Keratinocyte (primary cell): ENCODE data around the gene ZNF559. TPM values are rescaled to one million over a fixed set of nuclear protein-coding genes. Genes with fewer than 3 reads are reported as not detected.
"Not testable (repeated sequence)": the region's sequence is repeated elsewhere in the genome, so short reads cannot be mapped to it uniquely, and the experiment has no call there.

Source experiments
- DNase-seq: peaks from one replicate; pipeline ENCODE4 v3.0.0-alpha.2; 2011; ENCODE audit warnings: low read depth, missing footprints, low spot score
- FAIRE-seq: peaks from 2 replicates; lab custom pipeline; 2011; peaks lifted over from hg19 to GRCh38; lab: Jason Lieb, UNC
- H2AFZ ChIP-seq: 2 replicates; pipeline ENCODE4 v1.6.0; 2012; ENCODE audit warnings: low read length, control low read depth, inconsistent platforms; ENCODE audit not compliant: control insufficient read depth
- H3K27ac ChIP-seq: 2 replicates; pipeline ENCODE4 v1.5.1; 2011; ENCODE audit warnings: low read length; ENCODE audit not compliant: control insufficient read depth, insufficient read depth
- H3K27me3 ChIP-seq: 3 replicates; pipeline ENCODE4 v1.6.0; 2011; ENCODE audit warnings: low read length; ENCODE audit not compliant: control insufficient read depth, insufficient read depth; ENCODE audit errors: extremely low read depth
- H3K36me3 ChIP-seq, 2 experiments: 2 replicates in 1 of 2; 3 replicates in 1 of 2; pipeline ENCODE4 v1.5.1; 2011; ENCODE audit warnings: low read length in 2 of 2, mild to moderate bottlenecking in 1 of 2; ENCODE audit not compliant: control insufficient read depth in 2 of 2, insufficient read depth in 2 of 2; ENCODE audit errors: extremely low read depth in 1 of 2
- H3K4me1 ChIP-seq: 3 replicates; pipeline ENCODE4 v1.5.1; 2011; ENCODE audit warnings: low read length; ENCODE audit not compliant: control insufficient read depth, insufficient read depth; ENCODE audit errors: extremely low read depth
- H3K4me2 ChIP-seq: 3 replicates; pipeline ENCODE4 v1.6.0; 2011; ENCODE audit warnings: low read depth, low read length; ENCODE audit not compliant: control insufficient read depth, insufficient read depth; ENCODE audit errors: extremely low read depth
- H3K4me3 ChIP-seq, 3 experiments: fragments of 200-600 bp in 1 of 3; sonication (generic) in 1 of 3; 2 replicates in 2 of 3; 3 replicates in 1 of 3; pipeline ENCODE4 v1.5.1; 2011 to 2016; ENCODE audit warnings: low read length in 3 of 3, mild to moderate bottlenecking in 3 of 3, control low read depth in 2 of 3, inconsistent platforms in 1 of 3, low read depth in 1 of 3, mixed read lengths in 1 of 3, mixed run types in 1 of 3, moderate library complexity in 1 of 3; ENCODE audit not compliant: control insufficient read depth in 2 of 3, insufficient read depth in 2 of 3; ENCODE audit errors: extremely low read depth in 1 of 3
- H3K79me2 ChIP-seq: 2 replicates; pipeline ENCODE4 v1.6.0; 2012; ENCODE audit warnings: low read length; ENCODE audit not compliant: control insufficient read depth, insufficient read depth
- H3K9ac ChIP-seq: 3 replicates; pipeline ENCODE4 v1.6.0; 2011; ENCODE audit warnings: low read length; ENCODE audit not compliant: control insufficient read depth, insufficient read depth; ENCODE audit errors: extremely low read depth
- H3K9me1 ChIP-seq: 3 replicates; pipeline ENCODE4 v1.6.0; 2011; ENCODE audit warnings: low read length; ENCODE audit not compliant: control insufficient read depth, insufficient read depth; ENCODE audit errors: extremely low read depth
- H3K9me3 ChIP-seq: 2 replicates; pipeline ENCODE4 v1.5.1; 2012; ENCODE audit warnings: low read depth, low read length; ENCODE audit not compliant: control insufficient read depth
- H4K20me1 ChIP-seq: 3 replicates; pipeline ENCODE4 v1.6.0; 2011; ENCODE audit warnings: low read length; ENCODE audit not compliant: control insufficient read depth, insufficient read depth; ENCODE audit errors: extremely low read depth
- CTCF ChIP-seq, 3 experiments: IDR thresholded peaks in 1 of 3; conservative IDR thresholded peaks in 1 of 3; optimal IDR thresholded peaks in 1 of 3; 2 replicates in 2 of 3; 3 replicates in 1 of 3; pipeline versions ENCODE3 to v1.5.1; 2011; ENCODE audit warnings: low read length in 3 of 3, mild to moderate bottlenecking in 3 of 3, moderate library complexity in 2 of 3, control low read depth in 1 of 3, inconsistent platforms in 1 of 3; ENCODE audit not compliant: insufficient read depth in 2 of 3; ENCODE audit errors: extremely low read depth in 1 of 3
- EZH2 ChIP-seq: IDR thresholded peaks from one replicate; pipeline ENCODE4 v1.6.1; 2012; ENCODE audit warnings: inconsistent platforms, mild to moderate bottlenecking, low read length, moderate library complexity
- dilution Hi-C: fragments of 300-500 bp; cut with MboI; formaldehyde crosslinking; loops from one replicate; pipeline ENCODE4 v1.7.0; 2020; ENCODE audit warnings: low sequenced_read_pairs; ENCODE audit not compliant: extremely low pct_ligation_motif_present
- polyA plus RNA-seq, 5 experiments: library from polyadenylated mRNA; depleted of rRNA in 3 of 5; stranded (reverse) in 3 of 5; stranded (forward) in 1 of 5; unstranded in 1 of 5; fragments of >200 nt; gene quantifications; 1 replicate in 1 of 5; 2 replicates in 3 of 5; 3 replicates in 1 of 5; pipeline versions ENCODE4 v1.2.1 to v1.2.3, GENCODE V29; 2011 to 2012; ENCODE audit warnings: missing spikeins in 2 of 5, low read depth in 1 of 5, low replicate concordance in 1 of 5

ZNF559 gene
- polyA plus RNA-seq, 1 donor (not counting 4 experiments of a cell fraction or from before 2014, with no cell fraction given) = 12.8 TPM

DNA sequence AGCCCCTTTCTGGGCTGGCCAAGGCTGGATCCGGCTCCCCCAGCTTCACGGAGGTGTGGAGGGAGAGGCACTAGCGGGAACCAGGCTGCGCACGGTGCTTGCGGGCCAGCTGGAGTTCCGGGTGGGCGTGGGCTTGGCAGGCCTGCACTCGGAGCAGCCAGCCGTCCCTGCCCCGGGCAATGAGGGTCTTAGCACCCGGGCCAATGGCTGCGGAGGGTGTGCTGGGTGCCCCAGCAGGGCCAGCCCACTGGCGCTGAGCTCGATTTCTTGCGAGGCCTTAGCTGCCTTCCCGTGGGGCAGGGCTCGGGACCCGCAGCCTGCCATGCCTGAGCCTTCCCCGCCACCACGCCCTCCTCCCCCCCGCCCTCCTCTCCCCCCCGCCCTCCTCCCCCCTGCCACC is 2.6 kb upstream of the ZNF559 start:
- FAIRE-seq = no peak

GRCh38 chr19:9321756-9322155 is 2.2 kb upstream of the ZNF559 start:
- not testable (repeated sequence) for FAIRE-seq, H3K9ac ChIP-seq

More for the DNA sequence above, 2.6 kb upstream of the ZNF559 start:
- dilution Hi-C loops = no loop called here
- no peaks in the 10 kb centered on the region for H4K20me1 ChIP-seq
- peaks cover 4% of the 10 kb centered on the region for H3K79me2 ChIP-seq
- no peak for DNase-seq
- no peak overlapping the region for H3K9ac ChIP-seq
- H2AFZ ChIP-seq = no peak overlapping the region
- TF ChIP-seq EZH2 (no peak), CTCF (optimal IDR thresholded peaks at IDR 0.05 in 1 of 3, IDR thresholded peaks at IDR 0.05 in 1 of 3, conservative IDR thresholded peaks at IDR 0.05 in 1 of 3; ENCODE audit: extremely low read depth in 1 of 3, insufficient read depth in 2 of 3, low read length in 3 of 3) (no peak)
- no peaks in the 10 kb centered on the region for H3K36me3 ChIP-seq
- H3K9me3 ChIP-seq = peaks cover 1% of the 10 kb centered on the region
- no peak overlapping the region for H3K27ac ChIP-seq
- no peaks in the 10 kb centered on the region for H3K27me3 ChIP-seq
- H3K4me3 ChIP-seq = no peak overlapping the region
- no peak overlapping the region for H3K4me2 ChIP-seq
- H3K9me1 ChIP-seq = no peaks in the 10 kb centered on the region
- peaks cover 4% of the 10 kb centered on the region for H3K4me1 ChIP-seq

GRCh38 chr19:9322201-9322600 is 1.8 kb upstream of the ZNF559 start:
- dilution Hi-C loops, H3K9me3 ChIP-seq, H3K4me2 ChIP-seq, H3K27ac ChIP-seq, DNase-seq, FAIRE-seq, H3K4me3 ChIP-seq, H3K79me2 ChIP-seq, H3K9me1 ChIP-seq, H3K36me3 ChIP-seq, H2AFZ ChIP-seq, H3K27me3 ChIP-seq, H4K20me1 ChIP-seq, H3K9ac ChIP-seq, H3K4me1 ChIP-seq: not testable (repeated sequence)

More at GRCh38 chr19:9321756-9322155, 2.2 kb upstream of the ZNF559 start:
- H3K9me3 ChIP-seq, H3K27me3 ChIP-seq, H4K20me1 ChIP-seq, H3K79me2 ChIP-seq, H2AFZ ChIP-seq, H3K4me1 ChIP-seq, H3K9me1 ChIP-seq, H3K27ac ChIP-seq, dilution Hi-C loops, H3K36me3 ChIP-seq, H3K4me3 ChIP-seq, H3K4me2 ChIP-seq, DNase-seq: not testable (repeated sequence)
